GM21381 (cell line): Measurements from ENCODE around the gene RSPH6A.

ENCODE experiments used
- ATAC-seq: cut with Tn5 transposase; IDR thresholded peaks from one replicate; pipeline ENCODE4 v1.9.1; 2021; ENCODE audit warnings: mild to moderate bottlenecking, moderate library complexity; ENCODE audit not compliant: unreplicated experiment

Gene RSPH6A

DNA sequence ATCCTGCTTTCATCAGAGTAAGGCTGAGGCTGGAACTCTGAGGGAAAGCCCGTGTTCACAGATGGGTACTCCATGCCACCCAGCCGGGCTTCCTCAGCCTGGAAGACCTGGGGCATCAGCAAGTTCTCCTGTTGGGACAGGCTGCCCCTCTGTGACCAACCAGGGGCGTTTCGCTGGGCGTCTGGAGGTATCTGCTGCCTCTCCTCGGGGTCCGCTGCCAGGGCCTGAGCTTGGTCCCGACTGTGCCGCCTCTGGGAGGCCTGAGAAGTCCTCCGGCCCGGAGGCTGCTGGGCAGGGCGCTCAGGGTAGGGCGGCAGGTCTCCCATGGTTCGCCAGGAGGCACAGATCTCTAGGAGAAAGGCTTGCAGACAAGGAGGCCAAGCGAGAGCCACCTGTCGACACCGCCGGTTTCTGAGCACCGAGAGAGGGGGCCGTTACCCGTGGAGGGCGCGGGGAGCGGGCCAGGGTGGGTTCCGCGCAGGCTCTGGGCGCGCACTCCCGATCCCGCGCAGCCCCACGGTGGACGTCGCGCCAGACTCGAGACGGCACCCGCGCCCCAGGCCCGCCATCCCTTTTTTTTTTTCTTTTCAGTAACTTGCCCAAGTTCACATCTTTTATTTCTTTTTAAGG is at the start of gene RSPH6A:
Gene RSPH6A (minus strand): TSS at position 458 of the 630 bp plus-strand sequence. CDS start 132 bp downstream, at position 326.
- no peak for ATAC-seq

DNA sequence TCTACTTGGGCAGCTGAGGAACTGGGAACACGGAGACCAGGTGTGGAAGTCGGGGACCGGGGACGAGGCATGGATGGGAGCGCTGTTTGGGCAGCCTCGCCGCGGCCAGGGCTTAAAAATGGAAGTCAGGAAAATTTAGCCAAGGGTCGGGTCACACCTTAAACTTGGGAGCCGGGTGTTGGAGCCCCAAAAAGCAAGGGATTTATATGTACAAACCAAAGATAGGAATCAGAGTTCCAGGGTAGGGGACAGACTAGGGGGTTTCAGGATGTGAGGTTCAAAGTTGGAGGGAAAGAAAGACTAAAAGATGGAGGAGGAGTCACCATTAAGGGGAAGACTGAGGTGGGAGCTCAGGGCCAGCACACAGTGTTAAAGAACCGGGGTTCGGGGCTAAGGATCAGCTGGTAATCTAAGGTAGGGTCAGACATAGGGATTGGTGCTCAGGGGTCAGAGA is 49.5 kb upstream of the RSPH6A start:
- no peak for ATAC-seq

DNA sequence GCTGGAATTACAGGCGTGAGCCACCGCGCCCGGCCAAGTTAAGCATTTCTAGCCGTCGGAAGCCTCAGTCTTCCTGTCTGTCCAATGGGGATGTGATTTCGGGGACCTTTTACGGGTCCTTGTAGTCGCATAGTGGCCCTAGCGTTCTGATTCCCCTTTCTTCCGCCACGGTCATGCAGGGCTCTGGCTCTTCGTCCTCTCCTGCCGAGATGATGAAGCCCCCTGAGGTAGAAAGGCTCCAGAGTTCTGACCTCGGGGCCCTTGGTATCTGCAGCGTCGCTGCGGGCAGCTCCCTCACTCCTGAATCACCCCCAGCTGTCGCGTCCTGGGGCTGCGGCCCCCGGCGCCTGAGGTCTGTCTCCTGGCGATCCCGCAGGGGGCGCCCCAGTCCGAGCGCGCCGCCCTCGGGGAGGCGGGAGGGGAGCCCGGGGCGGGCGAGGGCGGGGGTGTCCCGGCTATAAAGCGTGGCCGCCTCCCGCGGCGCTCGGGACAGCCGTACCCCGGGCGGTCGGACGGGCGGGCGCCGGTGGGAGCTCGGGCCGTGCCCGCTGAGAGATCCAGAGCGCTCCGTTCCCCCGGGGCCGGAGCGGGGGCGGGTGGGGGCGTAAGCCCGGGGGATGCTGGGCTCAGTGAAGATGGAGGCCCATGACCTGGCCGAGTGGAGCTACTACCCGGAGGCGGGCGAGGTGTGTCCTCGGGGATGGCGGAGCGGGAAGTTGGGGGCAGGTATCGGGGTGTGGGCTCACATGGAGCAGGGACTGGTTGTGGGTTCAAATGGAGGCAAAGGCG is 48.9 kb upstream of the RSPH6A start, which contains the start of gene FOXA3:
Gene FOXA3 (plus strand): TSS at position 487 of the 789 bp plus-strand sequence. CDS start 131 bp downstream, at position 618.
- ATAC-seq, result peak; percentile 38

DNA sequence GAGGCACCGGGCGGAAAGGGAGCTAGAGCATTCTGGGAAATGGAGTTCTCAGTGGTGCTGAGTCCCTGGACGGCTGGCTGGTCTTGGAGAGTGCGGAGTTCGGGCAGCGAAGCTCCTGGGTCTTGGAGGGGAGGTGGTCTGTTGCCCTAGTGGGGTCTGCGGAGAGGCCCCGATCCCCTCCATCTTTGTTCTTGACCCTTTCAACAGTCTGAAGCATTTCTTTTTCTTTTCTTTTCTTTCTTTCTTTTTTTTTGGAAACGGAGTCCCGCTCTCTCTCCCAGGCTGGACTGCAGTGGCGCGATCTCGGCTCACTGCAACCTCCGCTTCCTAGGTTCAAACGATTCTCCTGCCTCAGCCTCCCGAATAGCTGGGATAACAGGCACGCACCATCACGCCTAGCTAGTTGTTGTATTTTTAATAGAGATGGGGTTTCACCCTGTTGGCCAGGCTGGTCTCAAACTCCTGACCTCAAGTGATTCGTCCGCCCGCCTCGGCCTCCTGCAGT is 48.3 kb upstream of the RSPH6A start:
- ATAC-seq, result no peak

DNA sequence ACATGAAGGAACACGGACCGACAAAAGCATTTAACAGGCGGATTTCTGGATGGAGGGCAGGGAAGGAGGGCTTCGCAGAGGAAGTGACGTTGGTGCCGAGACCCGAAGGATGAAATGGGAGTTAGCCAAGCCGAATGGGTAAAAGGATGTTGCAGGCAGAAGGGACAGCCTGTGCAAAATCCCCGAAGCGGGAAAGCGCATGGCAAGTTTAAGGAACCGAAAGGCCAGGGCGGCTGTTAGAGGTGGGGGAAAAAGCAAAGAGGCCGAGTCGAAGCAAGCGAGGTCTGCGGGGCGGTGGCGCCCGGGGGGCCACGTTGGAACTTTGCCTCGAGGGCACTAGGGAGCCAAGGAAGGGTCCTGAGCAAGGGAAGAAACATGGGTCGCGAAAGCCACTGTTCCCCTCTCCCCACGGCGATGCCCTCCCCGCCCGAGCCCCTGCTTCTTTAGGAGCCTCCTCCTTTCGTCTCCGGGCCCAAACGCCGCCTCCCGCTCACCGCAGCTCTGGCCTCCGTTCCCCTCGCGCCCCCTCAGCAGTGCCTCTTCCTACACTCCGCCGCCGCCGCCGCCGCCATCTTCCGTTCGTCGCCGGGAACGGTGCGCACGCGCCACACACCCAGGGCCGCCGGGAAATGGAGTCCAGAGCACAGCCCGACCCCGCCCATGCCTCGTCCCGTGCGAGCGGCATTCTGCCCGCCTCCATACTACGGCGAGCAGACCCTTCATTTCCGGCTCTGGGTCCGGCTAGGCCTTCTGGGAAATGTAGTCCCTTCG is 47.6 kb upstream of the RSPH6A start, which contains the start of gene SYMPK:
Gene SYMPK (minus strand): TSS at position 584 of the 771 bp plus-strand sequence. CDS start 8,652 bp downstream, outside the sequence.
- peak; percentile 88 for ATAC-seq

DNA sequence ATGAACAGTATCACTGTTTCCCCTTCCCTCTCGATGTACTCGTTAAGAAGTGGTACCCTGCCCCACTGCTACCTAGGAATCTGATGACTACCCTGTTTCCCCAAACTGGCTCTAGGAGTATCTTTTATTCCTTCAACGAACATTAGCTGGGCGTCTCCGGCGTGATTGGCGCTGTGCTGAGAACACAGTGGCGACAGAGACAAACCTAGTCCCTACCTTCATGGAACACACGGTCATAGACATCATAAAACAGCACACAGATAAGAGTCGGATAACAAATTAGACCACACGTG is 47.1 kb upstream of the RSPH6A start:
- no peak for ATAC-seq

DNA sequence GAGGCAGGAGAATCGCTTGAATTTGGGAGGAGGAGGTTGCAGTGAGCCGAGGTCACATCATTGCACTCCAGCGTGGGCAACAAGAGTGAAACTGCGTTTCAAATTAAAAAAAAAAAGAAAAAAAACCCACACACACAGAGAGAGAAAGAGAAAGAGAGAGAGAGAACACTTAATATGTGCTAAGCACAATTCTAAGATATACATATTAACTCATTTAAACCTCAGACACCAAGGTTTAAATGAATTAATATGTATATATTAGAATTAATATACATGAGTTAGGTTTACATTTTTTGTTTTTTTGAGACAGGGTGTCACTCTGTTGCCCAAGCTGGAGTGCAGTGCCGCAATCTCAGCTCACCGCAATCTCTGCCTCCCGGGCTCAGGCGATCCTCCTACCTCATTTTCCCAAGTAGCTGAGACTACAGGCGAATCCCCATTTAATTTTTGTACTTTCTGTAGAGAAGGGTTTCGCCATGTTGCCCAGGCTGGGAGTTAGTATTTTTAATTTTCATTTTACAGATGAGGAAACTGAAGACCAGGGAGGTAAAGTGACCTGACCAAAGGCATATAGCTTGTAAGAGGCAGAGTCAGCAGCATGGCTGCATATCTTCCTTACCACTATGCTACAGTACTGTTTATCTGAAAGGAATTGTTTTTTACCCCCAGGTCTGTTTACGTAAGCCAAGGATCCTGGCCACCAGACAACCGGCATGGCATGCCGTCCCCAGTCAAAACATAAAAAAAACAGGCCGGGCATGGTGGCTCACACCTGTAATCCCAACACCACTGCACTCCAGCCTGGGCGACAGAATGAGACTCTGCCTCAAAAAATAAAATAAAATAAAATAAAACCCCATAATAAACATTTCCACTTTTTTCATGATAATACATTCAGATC is 45.5 kb upstream of the RSPH6A start:
- ATAC-seq, result no peak

DNA sequence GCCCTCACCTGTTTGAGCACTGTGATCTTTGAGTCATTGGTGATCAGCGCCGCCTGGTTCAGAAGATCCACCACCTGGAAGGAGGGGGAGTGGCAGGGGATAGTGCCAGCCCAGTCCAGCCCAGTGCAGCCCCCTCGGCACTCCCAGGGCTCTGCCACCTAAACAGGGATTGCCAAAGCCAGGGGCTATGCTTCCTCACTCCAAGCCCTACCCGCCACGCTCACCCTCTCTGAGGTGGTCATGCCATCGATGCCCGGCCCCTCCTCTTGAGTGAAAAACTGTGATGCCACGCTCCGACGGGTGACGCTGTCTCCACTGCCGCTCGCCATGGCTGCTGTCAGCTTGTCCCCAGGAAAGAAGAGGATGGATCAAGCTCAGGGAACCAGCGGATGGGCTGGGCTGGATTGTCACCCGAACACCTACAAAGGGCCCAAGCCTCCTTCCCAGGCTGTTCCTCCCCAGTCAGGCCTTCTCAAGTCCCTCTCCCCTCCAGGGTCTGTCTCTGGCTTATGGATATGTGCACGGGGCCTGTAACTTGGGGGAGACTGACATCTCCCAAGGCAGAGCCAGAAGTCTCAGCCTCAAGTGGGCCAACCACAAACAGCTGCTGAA is 39.2 kb upstream of the RSPH6A start:
- no peak for ATAC-seq

DNA sequence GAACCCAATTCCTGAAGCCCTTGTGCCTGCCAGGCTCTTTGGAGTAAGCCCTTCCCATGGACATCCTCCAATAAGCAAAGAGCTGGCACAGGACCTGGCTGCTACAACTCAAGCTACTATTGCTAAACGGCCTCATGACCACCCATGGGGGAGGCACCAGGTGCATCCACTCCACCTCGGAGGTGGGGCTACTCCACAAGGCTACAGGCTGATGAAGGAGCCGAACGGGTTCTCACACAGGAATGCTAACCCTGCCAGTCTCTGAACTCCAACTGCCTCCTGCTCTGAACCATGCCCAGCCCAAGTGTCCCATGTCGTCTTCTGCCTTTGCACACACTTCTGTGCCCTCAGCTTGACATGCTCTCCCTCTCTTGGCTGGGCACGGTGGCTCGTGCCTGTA is 37.9 kb upstream of the RSPH6A start:
- no peak for ATAC-seq

DNA sequence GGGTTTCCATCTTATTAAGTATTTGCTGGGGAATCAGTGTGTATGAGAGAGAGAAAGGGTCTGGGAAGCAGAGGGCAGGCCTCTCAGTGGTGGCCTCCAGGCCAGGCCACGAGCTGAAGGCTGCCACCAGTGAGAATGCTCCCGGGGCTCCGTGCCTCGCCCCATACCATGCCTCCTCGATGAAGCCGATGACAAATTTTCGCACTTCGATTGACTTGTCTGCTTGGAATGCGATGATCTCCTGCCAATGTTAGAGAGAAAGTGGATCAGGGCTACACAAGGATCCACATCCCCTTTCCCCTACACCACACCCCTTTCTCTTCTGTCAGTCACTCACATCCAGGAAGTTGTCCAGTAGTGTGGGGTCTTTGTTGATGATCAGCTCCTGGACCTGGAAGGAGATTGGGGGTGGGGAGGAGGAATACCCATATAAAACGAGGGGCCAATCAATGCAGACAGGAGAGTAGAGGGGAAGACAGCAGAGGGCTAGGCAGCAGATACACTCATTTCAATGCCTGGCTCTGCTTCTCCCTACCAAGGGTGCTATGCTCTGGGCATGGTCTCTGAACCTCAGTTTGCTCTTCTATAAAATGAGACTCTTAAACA is 37.1 kb upstream of the RSPH6A start:
- no peak for ATAC-seq

DNA sequence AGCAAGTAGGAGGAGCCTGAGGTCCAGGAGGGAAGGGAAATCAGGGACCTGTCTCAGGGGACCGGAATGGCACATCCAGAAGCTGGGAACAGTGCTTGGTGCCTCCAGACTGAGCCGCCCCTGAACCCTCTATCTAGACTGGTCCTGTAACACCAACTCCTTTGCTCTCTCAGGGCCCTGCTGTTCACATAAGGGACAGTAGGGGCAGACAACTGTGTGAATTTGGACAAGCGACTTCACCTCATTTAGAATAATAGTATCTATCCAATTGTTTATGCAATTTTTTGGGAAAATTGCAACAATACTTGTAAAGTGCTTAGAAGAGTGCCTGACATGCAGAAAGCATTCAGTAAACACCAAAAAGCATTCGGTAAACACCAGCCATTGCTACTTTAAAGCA is 33.8 kb upstream of the RSPH6A start:
- ATAC-seq, result no peak

DNA sequence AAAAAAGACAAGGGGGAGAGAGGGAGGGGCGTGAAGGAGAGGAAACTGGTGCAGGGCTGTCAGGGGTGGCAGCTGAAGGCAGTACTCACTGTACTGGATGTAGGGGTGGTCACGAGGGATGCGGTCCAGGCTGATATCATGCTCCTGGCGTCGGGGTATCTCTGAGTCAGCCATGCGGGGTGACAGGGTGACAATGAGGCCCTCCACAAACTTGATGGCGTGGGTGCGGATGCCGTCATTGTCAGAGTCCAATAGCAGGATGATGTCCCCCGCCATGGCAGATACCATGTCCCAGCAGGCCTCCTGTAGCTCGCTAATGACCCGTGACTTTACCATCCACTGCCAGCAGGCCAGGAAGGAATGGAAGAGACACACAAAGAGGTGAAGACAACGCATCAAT is 32.6 kb upstream of the RSPH6A start:
- ATAC-seq, result no peak

DNA sequence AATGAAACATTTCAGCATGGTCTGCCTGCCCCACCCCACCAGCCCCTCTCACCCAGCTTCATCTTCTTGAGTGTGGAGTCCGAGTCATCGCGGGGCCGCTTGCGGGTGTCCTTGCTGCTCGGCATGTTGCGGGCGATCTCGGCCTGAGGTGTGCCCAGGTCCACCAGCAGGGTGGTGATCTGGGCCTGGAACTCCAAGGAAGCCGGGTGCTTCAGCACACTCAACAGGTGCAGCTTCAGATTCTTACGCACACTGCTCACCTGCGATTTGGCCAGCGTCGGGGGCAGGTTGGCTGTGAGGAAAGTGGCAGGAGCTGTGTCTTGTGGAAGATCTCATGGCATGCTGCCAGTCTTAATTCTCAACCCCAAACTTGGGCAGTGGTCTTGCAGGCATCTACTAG is 27.1 kb upstream of the RSPH6A start:
- no peak for ATAC-seq

DNA sequence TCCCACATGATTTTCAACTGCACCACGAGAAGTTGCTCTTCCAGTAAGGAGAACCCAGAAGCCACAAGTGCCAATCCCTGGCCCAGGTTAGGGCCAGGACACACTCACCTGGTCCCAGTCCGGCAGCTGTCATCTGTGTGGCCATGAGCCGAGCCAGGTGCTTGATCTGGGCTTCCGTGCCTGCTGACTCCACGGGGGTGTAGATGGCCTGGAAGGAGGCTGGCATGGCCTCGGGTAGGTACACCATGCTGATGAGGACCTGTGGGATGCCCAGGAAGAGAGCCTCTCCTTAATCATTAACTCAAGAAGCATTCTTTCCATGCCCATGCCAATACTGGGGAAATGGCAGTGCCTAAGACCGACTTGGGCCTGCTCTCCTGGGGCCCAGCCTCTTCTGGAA is 19.9 kb upstream of the RSPH6A start:
- no peak for ATAC-seq

DNA sequence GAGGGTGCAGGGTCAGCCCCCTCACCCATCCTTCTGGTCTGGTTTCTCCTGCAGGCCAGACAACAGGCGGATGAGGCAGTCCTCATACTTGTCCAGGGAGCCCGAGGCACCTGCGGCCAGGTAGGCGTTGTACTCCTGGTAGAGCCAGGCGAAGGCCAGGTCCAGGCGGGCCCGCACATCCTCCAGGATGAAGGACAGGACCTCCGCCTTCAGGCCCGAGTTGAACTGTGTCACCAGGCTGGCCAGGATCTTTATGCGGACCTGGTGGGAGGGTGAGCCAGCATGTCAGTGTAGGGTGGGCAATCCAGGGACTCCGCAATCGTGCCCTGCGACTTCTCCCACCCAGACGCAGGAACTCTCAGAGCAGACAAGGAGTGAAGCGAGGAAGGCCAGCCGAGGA is 13.8 kb upstream of the RSPH6A start:
- ATAC-seq, result no peak

DNA sequence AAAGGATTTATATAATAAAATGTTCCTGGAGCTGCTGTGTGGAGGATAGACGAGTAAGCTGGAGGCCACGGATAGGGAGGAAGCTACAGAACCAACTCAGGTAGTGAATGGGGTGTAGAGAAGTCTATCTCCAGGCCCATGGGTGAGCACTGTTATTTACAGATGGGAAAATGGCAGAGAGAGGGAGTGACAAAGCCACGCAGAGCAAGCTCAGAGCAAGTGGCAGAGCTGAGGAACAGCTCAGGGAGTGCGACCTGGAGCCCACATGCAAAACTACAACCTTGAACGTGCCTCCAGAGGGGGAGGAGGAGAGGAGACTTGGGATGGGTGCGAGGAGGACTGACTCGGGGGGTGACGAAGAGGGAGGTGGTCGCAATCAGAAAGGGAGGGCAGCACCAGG is 13.4 kb upstream of the RSPH6A start:
- no peak for ATAC-seq

DNA sequence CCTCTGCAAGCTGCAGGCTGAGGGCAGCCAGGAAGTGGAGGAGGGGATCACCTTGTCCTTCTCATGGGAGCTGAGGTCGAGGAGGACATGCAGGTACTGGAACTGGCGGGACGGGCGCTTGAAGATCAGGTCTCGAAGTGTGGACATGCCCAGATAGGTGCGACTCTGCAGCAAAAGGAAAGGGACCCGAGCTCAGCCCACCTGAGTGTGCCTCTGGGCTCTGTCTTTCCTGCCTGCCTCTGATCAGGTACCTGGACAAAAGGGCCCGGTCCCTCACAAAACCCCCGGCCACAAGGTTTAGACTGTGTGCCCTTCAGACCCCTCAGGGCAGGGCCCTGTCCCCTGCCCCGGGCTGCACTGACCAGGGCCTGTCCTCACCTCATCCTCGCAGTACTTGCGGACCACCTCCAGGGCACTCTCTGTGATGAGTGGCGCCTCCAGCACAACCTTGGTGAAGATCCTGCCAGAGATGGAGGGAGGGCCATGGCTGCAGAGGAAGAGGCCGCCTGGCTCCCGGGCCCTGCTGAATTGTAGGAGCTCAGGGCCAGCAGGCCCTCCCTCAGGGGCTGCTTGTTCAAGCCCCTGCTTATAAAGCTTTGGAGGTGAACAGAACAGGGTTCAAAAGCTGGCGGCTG is 12.5 kb upstream of the RSPH6A start:
- no peak for ATAC-seq

DNA sequence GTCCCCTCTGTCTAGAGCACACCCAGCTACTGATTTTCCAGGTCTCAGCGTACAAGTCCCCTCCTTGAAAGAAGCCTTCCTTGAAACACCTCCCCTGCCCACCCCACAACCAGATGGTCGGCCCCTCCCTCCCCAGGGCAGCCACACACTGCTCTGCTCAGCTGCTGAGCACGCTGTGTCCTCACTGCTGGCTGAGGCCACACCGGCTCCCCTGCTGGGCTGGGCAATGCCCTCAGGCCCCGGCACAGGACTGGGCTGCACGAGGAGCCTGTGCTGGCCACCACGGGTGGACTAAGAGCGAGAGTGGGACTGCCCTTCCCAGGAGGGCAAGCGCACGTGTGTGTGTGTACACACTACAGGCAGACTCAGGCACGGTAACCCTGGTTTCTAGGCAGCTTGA is 11.8 kb upstream of the RSPH6A start:
- no peak for ATAC-seq
